SK-N-SH treated with all-trans-retinoic acid at 6 μM for 48 hours (cell line): Measurements from ENCODE around the gene ETS1.

ENCODE experiments used
- ARNTL ChIP-seq: fragments of 450-650 bp; formaldehyde crosslinking; IDR thresholded peaks from 2 replicates; pipeline ENCODE4 v1.5.0; 2020; ENCODE audit warnings: low read depth, mild to moderate bottlenecking, moderate library complexity, borderline replicate concordance
- ISL1 ChIP-seq: fragments of 250-450 bp; sonication (Bioruptor Pico); IDR thresholded peaks from 2 replicates; pipeline ENCODE4 v2.1.2; 2022; ENCODE audit warnings: mild to moderate bottlenecking, moderate library complexity
- OSR1 ChIP-seq: fragments of 250-450 bp; sonication (Bioruptor Pico); IDR thresholded peaks from 2 replicates; pipeline ENCODE4 v1.8.0; 2022; ENCODE audit warnings: moderate library complexity, mild to moderate bottlenecking, inconsistent platforms
- PPARA ChIP-seq: fragments of 250-450 bp; sonication (Bioruptor Pico); IDR thresholded peaks from 2 replicates; pipeline ENCODE4 v1.5.0; 2020; ENCODE audit warnings: mild to moderate bottlenecking, borderline replicate concordance
- RARB ChIP-seq: fragments of 250-450 bp; sonication (Bioruptor Pico); IDR thresholded peaks from 2 replicates; pipeline ENCODE4 v1.8.0; 2021; ENCODE audit warnings: mild to moderate bottlenecking, moderate library complexity
- TCF4 ChIP-seq: fragments of 250-450 bp; sonication (Bioruptor Pico); IDR thresholded peaks from 2 replicates; pipeline ENCODE4 v1.8.0; 2021; ENCODE audit warnings: mild to moderate bottlenecking, moderate library complexity, borderline replicate concordance
- ZFP3 ChIP-seq: fragments of 250-450 bp; sonication (Bioruptor Pico); IDR thresholded peaks from 2 replicates; pipeline ENCODE4 v1.5.0; 2020; ENCODE audit warnings: mild to moderate bottlenecking, moderate library complexity
- ZNF565 ChIP-seq: fragments of 450-650 bp; formaldehyde crosslinking; conservative IDR thresholded peaks from 2 replicates; pipeline ENCODE4 v1.5.0; 2020; ENCODE audit warnings: low read depth, mild to moderate bottlenecking, moderate library complexity
- ZNF70 ChIP-seq: fragments of 450-650 bp; formaldehyde crosslinking; IDR thresholded peaks from 2 replicates; pipeline ENCODE4 v1.5.0; 2020; ENCODE audit warnings: mild to moderate bottlenecking, moderate library complexity
- TF ChIP-seq, protein P1 (sequence below): fragments of 250-450 bp; sonication (Bioruptor Pico); IDR thresholded peaks from 2 replicates; pipeline ENCODE4 v1.8.0; 2021; ENCODE audit warnings: low read depth, mild to moderate bottlenecking, moderate library complexity, borderline replicate concordance
- TF ChIP-seq, protein P2 (sequence below): fragments of 250-450 bp; sonication (Bioruptor Pico); IDR thresholded peaks from 2 replicates; pipeline ENCODE4 v1.8.0; 2020; ENCODE audit warnings: mild to moderate bottlenecking, moderate library complexity, borderline replicate concordance

DNA sequence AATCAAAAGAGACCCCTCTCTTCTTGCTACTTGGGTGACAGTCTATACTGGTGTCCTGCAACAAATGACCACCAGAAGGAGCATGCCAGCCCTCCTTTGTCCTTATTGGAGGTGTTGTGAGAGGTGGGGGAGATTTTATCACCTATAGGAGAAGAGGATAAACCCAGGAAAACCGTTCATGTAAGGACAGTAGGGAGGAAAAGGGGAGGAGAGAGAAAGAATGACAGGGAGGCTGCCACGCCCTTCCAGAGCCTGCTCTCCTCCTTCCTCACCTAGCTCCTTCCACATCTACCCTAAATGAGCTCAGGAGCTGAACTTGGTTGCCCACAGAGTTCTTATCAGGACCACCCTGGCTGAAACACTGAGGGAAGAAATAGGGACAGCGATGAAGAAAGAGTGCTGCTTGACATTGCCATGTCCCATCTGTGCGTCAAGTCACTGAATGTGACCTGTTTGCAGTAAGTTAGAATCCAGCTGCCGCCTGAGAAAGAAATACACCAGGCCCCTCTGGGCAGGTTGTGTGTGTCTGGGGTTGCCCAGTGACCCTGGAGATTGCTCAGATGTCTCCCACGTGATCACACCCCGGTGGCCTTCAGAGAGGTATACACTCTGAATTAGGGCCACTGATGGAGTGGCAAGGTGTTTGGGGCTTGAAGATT lies 40.4 kb upstream of the ETS1 start:
- TF ChIP-seq, protein P1, sequence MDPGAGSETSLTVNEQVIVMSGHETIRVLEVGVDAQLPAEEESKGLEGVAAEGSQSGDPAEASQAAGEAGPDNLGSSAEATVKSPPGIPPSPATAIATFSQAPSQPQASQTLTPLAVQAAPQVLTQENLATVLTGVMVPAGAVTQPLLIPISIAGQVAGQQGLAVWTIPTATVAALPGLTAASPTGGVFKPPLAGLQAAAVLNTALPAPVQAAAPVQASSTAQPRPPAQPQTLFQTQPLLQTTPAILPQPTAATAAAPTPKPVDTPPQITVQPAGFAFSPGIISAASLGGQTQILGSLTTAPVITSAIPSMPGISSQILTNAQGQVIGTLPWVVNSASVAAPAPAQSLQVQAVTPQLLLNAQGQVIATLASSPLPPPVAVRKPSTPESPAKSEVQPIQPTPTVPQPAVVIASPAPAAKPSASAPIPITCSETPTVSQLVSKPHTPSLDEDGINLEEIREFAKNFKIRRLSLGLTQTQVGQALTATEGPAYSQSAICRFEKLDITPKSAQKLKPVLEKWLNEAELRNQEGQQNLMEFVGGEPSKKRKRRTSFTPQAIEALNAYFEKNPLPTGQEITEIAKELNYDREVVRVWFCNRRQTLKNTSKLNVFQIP (CRISPR knock-in tag) = no peak
- TF ChIP-seq ZFP3 (CRISPR knock-in tag) (no peak), OSR1 (CRISPR knock-in tag) (no peak), ZNF70 (no peak), RARB (no peak), ARNTL (CRISPR knock-in tag) (no peak), PPARA (no peak), ISL1 (CRISPR knock-in tag) (no peak), TCF4 (CRISPR knock-in tag) (no peak), ZNF565 (CRISPR knock-in tag) (no peak)
- TF ChIP-seq, protein P2, sequence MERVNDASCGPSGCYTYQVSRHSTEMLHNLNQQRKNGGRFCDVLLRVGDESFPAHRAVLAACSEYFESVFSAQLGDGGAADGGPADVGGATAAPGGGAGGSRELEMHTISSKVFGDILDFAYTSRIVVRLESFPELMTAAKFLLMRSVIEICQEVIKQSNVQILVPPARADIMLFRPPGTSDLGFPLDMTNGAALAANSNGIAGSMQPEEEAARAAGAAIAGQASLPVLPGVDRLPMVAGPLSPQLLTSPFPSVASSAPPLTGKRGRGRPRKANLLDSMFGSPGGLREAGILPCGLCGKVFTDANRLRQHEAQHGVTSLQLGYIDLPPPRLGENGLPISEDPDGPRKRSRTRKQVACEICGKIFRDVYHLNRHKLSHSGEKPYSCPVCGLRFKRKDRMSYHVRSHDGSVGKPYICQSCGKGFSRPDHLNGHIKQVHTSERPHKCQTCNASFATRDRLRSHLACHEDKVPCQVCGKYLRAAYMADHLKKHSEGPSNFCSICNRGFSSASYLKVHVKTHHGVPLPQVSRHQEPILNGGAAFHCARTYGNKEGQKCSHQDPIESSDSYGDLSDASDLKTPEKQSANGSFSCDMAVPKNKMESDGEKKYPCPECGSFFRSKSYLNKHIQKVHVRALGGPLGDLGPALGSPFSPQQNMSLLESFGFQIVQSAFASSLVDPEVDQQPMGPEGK (CRISPR knock-in tag) = no peak
